Mesenchymal stem cell (in vitro differentiated cells and primary cell): Measurements from ENCODE around the gene PRR5.

Source experiments
- DNase-seq: peaks from one replicate; pipeline ENCODE4 v3.0.0-alpha.2; 2013
- H2AFZ ChIP-seq: one replicate; pipeline ENCODE4 v1.6.1; 2013; ENCODE audit warnings: low read depth, mild to moderate bottlenecking, control low read depth, inconsistent platforms, low read length, moderate library complexity
- H2AK5ac ChIP-seq: 2 replicates; pipeline ENCODE4 v1.6.1; 2013; ENCODE audit warnings: low read length, moderate library complexity, mild to moderate bottlenecking, inconsistent platforms; ENCODE audit not compliant: severe bottlenecking
- H2BK120ac ChIP-seq: one replicate; pipeline ENCODE4 v1.6.1; 2013; ENCODE audit warnings: low read depth, mild to moderate bottlenecking, inconsistent platforms, low read length, moderate library complexity
- H2BK12ac ChIP-seq, 2 experiments: one replicate each; pipeline ENCODE4 v1.6.1; 2013; ENCODE audit warnings: inconsistent platforms in 2 of 2, low read length in 2 of 2, mild to moderate bottlenecking in 2 of 2, moderate library complexity in 2 of 2, control low read depth in 1 of 2
- H2BK15ac ChIP-seq: one replicate; pipeline ENCODE4 v1.6.1; 2013; ENCODE audit warnings: mild to moderate bottlenecking, low read depth, inconsistent platforms; ENCODE audit not compliant: poor library complexity, severe bottlenecking
- H2BK5ac ChIP-seq: 2 replicates; pipeline ENCODE4 v1.6.1; 2013; ENCODE audit warnings: low read depth, mild to moderate bottlenecking, low read length, control low read depth, inconsistent platforms; ENCODE audit not compliant: poor library complexity, severe bottlenecking
- H3K14ac ChIP-seq, 2 experiments: one replicate each; pipeline ENCODE4 v1.6.1; 2013; ENCODE audit warnings: inconsistent platforms in 2 of 2, low read length in 2 of 2, control low read depth in 1 of 2, mild to moderate bottlenecking in 1 of 2, moderate library complexity in 1 of 2
- H3K18ac ChIP-seq, 2 experiments: one replicate each; pipeline ENCODE4 v1.6.1; 2013; ENCODE audit warnings: inconsistent platforms in 2 of 2, low read length in 2 of 2, control low read depth in 1 of 2, low read depth in 1 of 2, mild to moderate bottlenecking in 1 of 2
- H3K23ac ChIP-seq, 2 experiments: one replicate each; pipeline ENCODE4 v1.6.1; 2013; ENCODE audit warnings: inconsistent platforms in 2 of 2, low read length in 2 of 2, mild to moderate bottlenecking in 2 of 2, moderate library complexity in 2 of 2, control low read depth in 1 of 2
- H3K27ac ChIP-seq: 2 replicates; pipeline ENCODE4 v1.5.1; 2013; ENCODE audit warnings: mild to moderate bottlenecking, moderate library complexity, low read length, control low read depth, inconsistent platforms; ENCODE audit not compliant: poor library complexity, severe bottlenecking
- H3K27me3 ChIP-seq, 2 experiments: 2 replicates each; pipeline versions ENCODE4 v1.6.1 to v1.7.0; 2013; ENCODE audit warnings: low read length in 2 of 2, mild to moderate bottlenecking in 2 of 2, moderate library complexity in 2 of 2, control low read depth in 1 of 2, inconsistent platforms in 1 of 2; ENCODE audit not compliant: control insufficient read depth in 1 of 2, insufficient read depth in 1 of 2
- H3K36me3 ChIP-seq, 2 experiments: 2 replicates each; pipeline versions ENCODE4 v1.6.1 to v1.7.0; 2013; ENCODE audit warnings: low read length in 2 of 2, control low read depth in 1 of 2, inconsistent platforms in 1 of 2, low read depth in 1 of 2, mild to moderate bottlenecking in 1 of 2; ENCODE audit not compliant: insufficient read depth in 2 of 2, control insufficient read depth in 1 of 2
- H3K4ac ChIP-seq, 2 experiments: one replicate each; pipeline ENCODE4 v1.6.1; 2013; ENCODE audit warnings: inconsistent platforms in 2 of 2, low read length in 2 of 2, mild to moderate bottlenecking in 2 of 2, moderate library complexity in 2 of 2, control low read depth in 1 of 2, low read depth in 1 of 2
- H3K4me1 ChIP-seq: 2 replicates; pipeline ENCODE4 v1.6.1; 2013; ENCODE audit warnings: low read depth, low read length, control low read depth; ENCODE audit not compliant: control insufficient read depth, insufficient read depth
- H3K4me2 ChIP-seq: 2 replicates; pipeline ENCODE4 v1.6.1; 2013; ENCODE audit warnings: low read length, mild to moderate bottlenecking, inconsistent platforms; ENCODE audit not compliant: poor library complexity, severe bottlenecking
- H3K4me3 ChIP-seq, 2 experiments: 2 replicates each; pipeline versions ENCODE4 v1.5.1 to v1.7.0; 2013; ENCODE audit warnings: low read length in 2 of 2, mild to moderate bottlenecking in 2 of 2, control low read depth in 1 of 2, low read depth in 1 of 2; ENCODE audit not compliant: insufficient read depth in 1 of 2
- H3K79me1 ChIP-seq: replicated peaks from 2 replicates; pipeline ENCODE4 v1.6.1; 2013; ENCODE audit warnings: mild to moderate bottlenecking, control low read depth, low read length, inconsistent platforms; ENCODE audit not compliant: poor library complexity, severe bottlenecking
- H3K9ac ChIP-seq: 2 replicates; pipeline ENCODE4 v1.7.0; 2013; ENCODE audit warnings: mild to moderate bottlenecking, low read length, moderate library complexity
- H3K9me3 ChIP-seq: 2 replicates; pipeline ENCODE4 v1.7.0; 2013; ENCODE audit warnings: mild to moderate bottlenecking, low read length; ENCODE audit not compliant: control insufficient read depth
- H4K8ac ChIP-seq: one replicate; pipeline ENCODE4 v1.6.1; 2013; ENCODE audit warnings: inconsistent platforms, mild to moderate bottlenecking, low read length, moderate library complexity
- H4K91ac ChIP-seq: one replicate; pipeline ENCODE4 v1.6.1; 2013; ENCODE audit warnings: mild to moderate bottlenecking, low read length, inconsistent platforms
- WGBS: methylation state at CpG from one replicate; pipeline ENCODE4 v1.1.7; 2013; ENCODE audit warnings: mixed read lengths; 5-methylcytosine and 5-hydroxymethylcytosine counted together

The PRR5 gene

GRCh38 chr22:44741929-44742328, 39.9 kb downstream of the PRR5 start:
- Histone ChIP-seq H4K91ac (no peak overlapping the region), H3K9me3 (no peaks in the 10 kb centered on the region), H3K18ac (no peak overlapping the region), H3K4me3 (no peak overlapping the region), H3K9ac (no peak overlapping the region), H4K8ac (no peak overlapping the region), H3K36me3 (no peaks in the 10 kb centered on the region), H2AK5ac (no peak overlapping the region), H3K4me2 (no peak overlapping the region), H3K23ac (no peak overlapping the region), H2BK12ac (no peak overlapping the region), H2BK5ac (no peak overlapping the region), H3K14ac (no peak overlapping the region), H3K27ac (no peak overlapping the region), H2BK15ac (no peak overlapping the region), H3K79me1 (no peaks in the 10 kb centered on the region), H3K4me1 (peaks cover 55% of the 10 kb centered on the region), H2AFZ (no peak overlapping the region), H2BK120ac (no peak overlapping the region), H3K27me3 (peaks cover 16 to 78% of the 10 kb centered on the region in 2 experiments), H3K4ac (no peak overlapping the region)
- DNase-seq: no peak
- WGBS: 79% methylated on average over 8 of the region's 9 CpGs

GRCh38 chr22:44743247-44743646, 41.2 kb downstream of the PRR5 start:
- no peak overlapping the region for H2BK12ac ChIP-seq
- H3K4me1 ChIP-seq: peaks cover 50% of the 10 kb centered on the region
- H3K9me3 ChIP-seq: no peaks in the 10 kb centered on the region
- no peak overlapping the region for H3K4me2 ChIP-seq
- no peak overlapping the region for H3K14ac ChIP-seq
- no peak overlapping the region for H3K18ac ChIP-seq
- no peaks in the 10 kb centered on the region for H3K79me1 ChIP-seq
- peak overlapping the region; percentile 27 for H2AK5ac ChIP-seq
- peaks cover 7 to 70% of the 10 kb centered on the region in 2 experiments for H3K27me3 ChIP-seq
- H3K9ac ChIP-seq: no peak overlapping the region
- WGBS: 93% methylated on average over 9 of the region's 11 CpGs
- H3K36me3 ChIP-seq: no peaks in the 10 kb centered on the region
- peak overlapping the region; percentile 18 for H3K27ac ChIP-seq
- H2AFZ ChIP-seq: no peak overlapping the region
- no peak overlapping the region for H2BK5ac ChIP-seq
- no peak overlapping the region for H3K23ac ChIP-seq
- DNase-seq: no peak
- no peak overlapping the region for H4K91ac ChIP-seq
- no peak overlapping the region for H3K4me3 ChIP-seq
- H3K4ac ChIP-seq: no peak overlapping the region
- no peak overlapping the region for H2BK120ac ChIP-seq
- H4K8ac ChIP-seq: no peak overlapping the region
- H2BK15ac ChIP-seq: no peak overlapping the region

GRCh38 chr22:44743804-44744211, 41.8 kb downstream of the PRR5 start:
- no peak overlapping the region for H2AK5ac ChIP-seq
- no peak overlapping the region for H3K23ac ChIP-seq
- H3K4me3 ChIP-seq: no peak overlapping the region
- H3K14ac ChIP-seq: no peak overlapping the region
- no peak overlapping the region for H2BK15ac ChIP-seq
- no peak overlapping the region for H2BK120ac ChIP-seq
- WGBS: 34% methylated on average over 3 of the region's 7 CpGs
- H2BK5ac ChIP-seq: no peak overlapping the region
- H4K8ac ChIP-seq: no peak overlapping the region
- DNase-seq: no peak
- no peaks in the 10 kb centered on the region for H3K36me3 ChIP-seq
- no peak overlapping the region for H2BK12ac ChIP-seq
- H3K9ac ChIP-seq: no peak overlapping the region
- peaks cover 7 to 65% of the 10 kb centered on the region in 2 experiments for H3K27me3 ChIP-seq
- no peak overlapping the region for H2AFZ ChIP-seq
- H3K4me1 ChIP-seq: peaks cover 48% of the 10 kb centered on the region
- no peaks in the 10 kb centered on the region for H3K79me1 ChIP-seq
- peak overlapping the region; percentile 48 for H3K27ac ChIP-seq
- no peaks in the 10 kb centered on the region for H3K9me3 ChIP-seq
- no peak overlapping the region for H4K91ac ChIP-seq
- H3K4ac ChIP-seq: no peak overlapping the region
- no peak overlapping the region for H3K4me2 ChIP-seq
- H3K18ac ChIP-seq: no peak overlapping the region

GRCh38 chr22:44745853-44746789, 44.1 kb downstream of the PRR5 start:
- H2BK5ac ChIP-seq: peak overlapping the region; percentile 75
- H3K79me1 ChIP-seq: no peaks in the 10 kb centered on the region
- H2BK12ac ChIP-seq: no peak overlapping the region
- peaks cover 10 to 63% of the 10 kb centered on the region in 2 experiments for H3K27me3 ChIP-seq
- peaks cover 4% of the 10 kb centered on the region for H3K9me3 ChIP-seq
- H3K23ac ChIP-seq: no peak overlapping the region
- DNase-seq: no peak
- peak overlapping the region; percentile 79 for H3K27ac ChIP-seq
- H2BK120ac ChIP-seq: no peak overlapping the region
- no peak overlapping the region for H3K18ac ChIP-seq
- H2BK15ac ChIP-seq: no peak overlapping the region
- H4K91ac ChIP-seq: no peak overlapping the region
- no peak overlapping the region for H3K9ac ChIP-seq
- H2AFZ ChIP-seq: no peak overlapping the region
- H3K4me1 ChIP-seq: peaks cover 31% of the 10 kb centered on the region
- H2AK5ac ChIP-seq: peak overlapping the region; percentile 1
- WGBS: 83% methylated on average over 7 of the region's 13 CpGs
- H4K8ac ChIP-seq: no peak overlapping the region
- no peak overlapping the region for H3K14ac ChIP-seq
- H3K4me3 ChIP-seq: no peak overlapping the region
- peak overlapping the region; percentile 59 for H3K4me2 ChIP-seq
- H3K4ac ChIP-seq: no peak overlapping the region
- H3K36me3 ChIP-seq: no peaks in the 10 kb centered on the region
